ENCODE results near the gene KCNH6. TPM values are rescaled to one million over a fixed set of nuclear protein-coding genes. Genes with fewer than 3 reads are reported as not detected.

KCNH6 gene
- total and polyA plus RNA-seq, 4 donors: 0.09 TPM; not detected in 3

Small RNA genes within 50 kb of the gene (small RNA-seq; reads per million reads assigned to genes)
- not detected for gene RNU6-288P

Other genes starting within 250 kb of the KCNH6 start
- gene CYB561, start 77.1 kb upstream of the KCNH6 start, total RNA-seq: 10 to 100 TPM in 1 of 2 donors, under 1 TPM in 1; 0.93 to 18.5 TPM
- 10 to 100 TPM in 1 of 2 donors, 1 to 10 TPM in 1; 9.5 to 16.3 TPM for gene CYB561, start 77.1 kb upstream of the KCNH6 start, polyA plus RNA-seq
- gene ACE, start 46.3 kb upstream of the KCNH6 start, total RNA-seq: 1 to 10 TPM; 2.1 to 6.9 TPM
- gene ACE, start 46.3 kb upstream of the KCNH6 start, polyA plus RNA-seq: 1 to 10 TPM; 1.1 to 2.7 TPM
- gene DCAF7, start 27.1 kb downstream of the KCNH6 start, total RNA-seq: 10 to 100 TPM; 14.4 to 24.0 TPM
- gene DCAF7, start 27.1 kb downstream of the KCNH6 start, polyA plus RNA-seq: 10 to 100 TPM; 13.2 to 15.6 TPM
- gene TACO1, start 77.5 kb downstream of the KCNH6 start, total RNA-seq: 10 to 100 TPM; 14.3 to 33.2 TPM
- gene TACO1, start 77.5 kb downstream of the KCNH6 start, polyA plus RNA-seq: 10 to 100 TPM; 50.1 to 55.8 TPM
- 10 to 100 TPM; 12.8 to 28.7 TPM for gene MAP3K3, start 99.1 kb downstream of the KCNH6 start, total RNA-seq
- 1 to 10 TPM; 3.9 to 9.1 TPM for gene MAP3K3, start 99.1 kb downstream of the KCNH6 start, polyA plus RNA-seq
- gene LIMD2, start 176.8 kb downstream of the KCNH6 start, total RNA-seq: 10 to 100 TPM in 1 of 2 donors, 1 to 10 TPM in 1; 6.2 to 24.2 TPM
- gene LIMD2, start 176.8 kb downstream of the KCNH6 start, polyA plus RNA-seq: 1 to 10 TPM; 5.9 to 9.6 TPM
- 10 to 100 TPM in 1 of 2 donors, 1 to 10 TPM in 1; 7.8 to 17.9 TPM for gene STRADA, start 218.4 kb downstream of the KCNH6 start, total RNA-seq
- gene STRADA, start 218.4 kb downstream of the KCNH6 start, polyA plus RNA-seq: 1 to 10 TPM; 7.7 to 8.6 TPM